Measurements from ENCODE around the gene ENPP1.

DNA sequence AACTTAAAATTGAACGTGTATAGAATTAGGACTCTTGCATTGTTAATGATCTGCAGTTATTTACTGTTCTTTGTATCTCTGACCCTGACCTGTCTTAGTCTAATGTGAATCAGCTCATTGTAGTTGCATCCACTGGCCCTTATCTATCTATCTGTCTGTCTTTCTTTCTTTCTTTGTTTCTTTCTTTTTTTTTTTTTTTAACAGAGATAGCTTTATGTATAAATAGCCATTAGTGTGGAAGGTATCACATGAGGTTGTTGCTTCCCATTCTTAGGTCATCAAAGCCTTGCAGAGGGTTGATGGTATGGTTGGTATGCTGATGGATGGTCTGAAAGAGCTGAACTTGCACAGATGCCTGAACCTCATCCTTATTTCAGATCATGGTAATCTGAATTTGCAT, 59.9 kb downstream of the ENPP1 start:
- TF ChIP-seq, protein P1, sequence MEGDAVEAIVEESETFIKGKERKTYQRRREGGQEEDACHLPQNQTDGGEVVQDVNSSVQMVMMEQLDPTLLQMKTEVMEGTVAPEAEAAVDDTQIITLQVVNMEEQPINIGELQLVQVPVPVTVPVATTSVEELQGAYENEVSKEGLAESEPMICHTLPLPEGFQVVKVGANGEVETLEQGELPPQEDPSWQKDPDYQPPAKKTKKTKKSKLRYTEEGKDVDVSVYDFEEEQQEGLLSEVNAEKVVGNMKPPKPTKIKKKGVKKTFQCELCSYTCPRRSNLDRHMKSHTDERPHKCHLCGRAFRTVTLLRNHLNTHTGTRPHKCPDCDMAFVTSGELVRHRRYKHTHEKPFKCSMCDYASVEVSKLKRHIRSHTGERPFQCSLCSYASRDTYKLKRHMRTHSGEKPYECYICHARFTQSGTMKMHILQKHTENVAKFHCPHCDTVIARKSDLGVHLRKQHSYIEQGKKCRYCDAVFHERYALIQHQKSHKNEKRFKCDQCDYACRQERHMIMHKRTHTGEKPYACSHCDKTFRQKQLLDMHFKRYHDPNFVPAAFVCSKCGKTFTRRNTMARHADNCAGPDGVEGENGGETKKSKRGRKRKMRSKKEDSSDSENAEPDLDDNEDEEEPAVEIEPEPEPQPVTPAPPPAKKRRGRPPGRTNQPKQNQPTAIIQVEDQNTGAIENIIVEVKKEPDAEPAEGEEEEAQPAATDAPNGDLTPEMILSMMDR (conservative IDR thresholded peaks at IDR 0.05 in 1 of 2, IDR thresholded peaks at IDR 0.05 in 1 of 2; ENCODE audit: extremely low read depth in 1 of 2, insufficient read depth in 1 of 2, low read depth in 1 of 2, low read length in 2 of 2), result no peak
- TF ChIP-seq EZH2 (IDR thresholded peaks at IDR 0.05; ENCODE audit: borderline replicate concordance, low read length), result no peak
